Mucosa of rectum (tissue), 2 donors: ENCODE data around the gene ENO2.

Experiments used
- H3K27ac ChIP-seq, 2 donors: one replicate each; pipeline ENCODE4 v1.7.0; 2013; ENCODE audit warnings: inconsistent platforms in 2 of 2, low read depth in 2 of 2, low read length in 2 of 2
- H3K27me3 ChIP-seq, 2 donors: one replicate each; pipeline ENCODE4 v1.7.0; 2013; ENCODE audit warnings: low read length in 2 of 2; ENCODE audit not compliant: control insufficient read depth in 2 of 2, insufficient read depth in 2 of 2
- H3K36me3 ChIP-seq, 2 donors: one replicate each; pipeline ENCODE4 v1.7.0; 2013; ENCODE audit warnings: low read length in 2 of 2; ENCODE audit not compliant: control insufficient read depth in 2 of 2, insufficient read depth in 2 of 2
- H3K4me1 ChIP-seq, 2 donors: one replicate each; pipeline ENCODE4 v1.7.0; 2013; ENCODE audit warnings: low read length in 2 of 2, mild to moderate bottlenecking in 1 of 2; ENCODE audit not compliant: control insufficient read depth in 2 of 2, insufficient read depth in 2 of 2
- H3K4me3 ChIP-seq, 2 donors: one replicate each; pipeline ENCODE4 v1.7.0; 2013; ENCODE audit warnings: low read length in 2 of 2
- H3K9ac ChIP-seq, 2 donors: one replicate each; pipeline ENCODE4 v1.7.0; 2013; ENCODE audit warnings: low read length in 2 of 2, low read depth in 1 of 2, mild to moderate bottlenecking in 1 of 2
- H3K9me3 ChIP-seq, 2 donors: one replicate each; pipeline ENCODE4 v1.7.0; 2013; ENCODE audit warnings: low read length in 2 of 2; ENCODE audit not compliant: control insufficient read depth in 2 of 2
- donor health status: healthy.
- donor health status: Normal muscosa, but diverticular disease.

ENO2 gene

GRCh38 chr12:6957151-6957701 lies 42.8 kb downstream of the ENO2 start:
- Histone ChIP-seq H3K4me3 (no peak overlapping the region), H3K9me3 (no peaks in the 10 kb centered on the region), H3K36me3 (peaks cover 7 to 34% of the 10 kb centered on the region in 2 donors), H3K4me1 (peaks cover 45 to 66% of the 10 kb centered on the region in 2 donors), H3K27me3 (no peaks in the 10 kb centered on the region), H3K27ac (peak overlapping the region in 1 of 2 donors; percentile 48), H3K9ac (no peak overlapping the region)

GRCh38 chr12:6957741-6958608 lies 43.6 kb downstream of the ENO2 start:
- Histone ChIP-seq H3K27me3 (no peaks in the 10 kb centered on the region), H3K9ac (peak overlapping the region in 1 of 2 donors; percentile 41), H3K27ac (peak overlapping the region; percentile 70 to 98)

GRCh38 chr12:6958609-6959057 lies 44.3 kb downstream of the ENO2 start:
- H3K27me3 ChIP-seq: no peaks in the 10 kb centered on the region
- H3K9me3 ChIP-seq: no peaks in the 10 kb centered on the region
- H3K27ac ChIP-seq: peak overlapping the region; percentile 70 to 98
- H3K9ac ChIP-seq: peak overlapping the region; percentile 1 to 35
- H3K4me3 ChIP-seq: peak overlapping the region in 1 of 2 donors; percentile 23
- peaks cover 48 to 72% of the 10 kb centered on the region in 2 donors for H3K4me1 ChIP-seq
- H3K36me3 ChIP-seq: peaks cover 7 to 28% of the 10 kb centered on the region in 2 donors

More at GRCh38 chr12:6957741-6958608, 43.6 kb downstream of the ENO2 start:
- Histone ChIP-seq H3K9me3 (no peaks in the 10 kb centered on the region), H3K4me3 (no peak overlapping the region), H3K36me3 (peaks cover 7 to 28% of the 10 kb centered on the region in 2 donors), H3K4me1 (peaks cover 48 to 72% of the 10 kb centered on the region in 2 donors)

GRCh38 chr12:6959058-6959804 lies 44.9 kb downstream of the ENO2 start:
- H3K36me3 ChIP-seq: peaks cover 7 to 28% of the 10 kb centered on the region in 2 donors
- H3K9me3 ChIP-seq: no peaks in the 10 kb centered on the region
- H3K27me3 ChIP-seq: no peaks in the 10 kb centered on the region
- H3K9ac ChIP-seq: peak overlapping the region; percentile 35 to 41
- H3K27ac ChIP-seq: peak overlapping the region; percentile 70 to 98
- H3K4me3 ChIP-seq: peak overlapping the region in 1 of 2 donors; percentile 31
- H3K4me1 ChIP-seq: peaks cover 50 to 71% of the 10 kb centered on the region in 2 donors

- no peaks in the 10 kb centered on the region for H3K27me3 ChIP-seq
- peak overlapping the region; percentile 98 to 99 for H3K27ac ChIP-seq
- no peaks in the 10 kb centered on the region for H3K9me3 ChIP-seq
- H3K4me3 ChIP-seq: peak overlapping the region in 1 of 2 donors; percentile 31
- H3K4me1 ChIP-seq: peaks cover 53 to 71% of the 10 kb centered on the region in 2 donors
- H3K9ac ChIP-seq: peak overlapping the region in 1 of 2 donors; percentile 99
- peaks cover 7 to 24% of the 10 kb centered on the region in 2 donors for H3K36me3 ChIP-seq
Measured at GRCh38 chr12:6959805-6960592, 45.6 kb downstream of the ENO2 start.

- Histone ChIP-seq H3K4me3 (peak overlapping the region; percentile 72 to 91), H3K9me3 (no peaks in the 10 kb centered on the region), H3K4me1 (peaks cover 55 to 73% of the 10 kb centered on the region in 2 donors), H3K9ac (peak overlapping the region; percentile 89 to 99), H3K36me3 (peaks cover 9 to 23% of the 10 kb centered on the region in 2 donors), H3K27ac (peak overlapping the region; percentile 98 to 99), H3K27me3 (no peaks in the 10 kb centered on the region)
Measured at GRCh38 chr12:6960593-6961277, 46.4 kb downstream of the ENO2 start.

GRCh38 chr12:6961278-6961694 lies 46.9 kb downstream of the ENO2 start:
- peaks cover 13 to 28% of the 10 kb centered on the region in 2 donors for H3K36me3 ChIP-seq
- peak overlapping the region; percentile 98 to 99 for H3K27ac ChIP-seq
- H3K27me3 ChIP-seq: no peaks in the 10 kb centered on the region
- H3K4me3 ChIP-seq: peak overlapping the region; percentile 72 to 91
- peaks cover 58 to 70% of the 10 kb centered on the region in 2 donors for H3K4me1 ChIP-seq
- peak overlapping the region; percentile 89 to 99 for H3K9ac ChIP-seq
- no peaks in the 10 kb centered on the region for H3K9me3 ChIP-seq

- H3K9ac ChIP-seq: peak overlapping the region; percentile 89 to 99
- peaks cover 15 to 26% of the 10 kb centered on the region in 2 donors for H3K36me3 ChIP-seq
- no peaks in the 10 kb centered on the region for H3K27me3 ChIP-seq
- H3K4me3 ChIP-seq: peak overlapping the region; percentile 72 to 91
- H3K9me3 ChIP-seq: no peaks in the 10 kb centered on the region
- H3K27ac ChIP-seq: peak overlapping the region; percentile 98 to 99
- H3K4me1 ChIP-seq: peaks cover 60 to 69% of the 10 kb centered on the region in 2 donors
Measured at GRCh38 chr12:6961695-6962284, 47.4 kb downstream of the ENO2 start.
